Measurements from ENCODE around the gene PCNA.

- no peak for TF ChIP-seq CTCF (IDR thresholded peaks at IDR 0.05; ENCODE audit: insufficient read depth, low read length, poor library complexity, severe bottlenecking)
- TF ChIP-seq EZH2phosphoT487 (conservative IDR thresholded peaks at IDR 0.05; ENCODE audit: low read length), result no peak
These were observed 26.4 kb upstream of the PCNA start for GRCh38 chr20:5146099-5146668.
